ENCODE data around the gene UNC5A.

Gene UNC5A

DNA sequence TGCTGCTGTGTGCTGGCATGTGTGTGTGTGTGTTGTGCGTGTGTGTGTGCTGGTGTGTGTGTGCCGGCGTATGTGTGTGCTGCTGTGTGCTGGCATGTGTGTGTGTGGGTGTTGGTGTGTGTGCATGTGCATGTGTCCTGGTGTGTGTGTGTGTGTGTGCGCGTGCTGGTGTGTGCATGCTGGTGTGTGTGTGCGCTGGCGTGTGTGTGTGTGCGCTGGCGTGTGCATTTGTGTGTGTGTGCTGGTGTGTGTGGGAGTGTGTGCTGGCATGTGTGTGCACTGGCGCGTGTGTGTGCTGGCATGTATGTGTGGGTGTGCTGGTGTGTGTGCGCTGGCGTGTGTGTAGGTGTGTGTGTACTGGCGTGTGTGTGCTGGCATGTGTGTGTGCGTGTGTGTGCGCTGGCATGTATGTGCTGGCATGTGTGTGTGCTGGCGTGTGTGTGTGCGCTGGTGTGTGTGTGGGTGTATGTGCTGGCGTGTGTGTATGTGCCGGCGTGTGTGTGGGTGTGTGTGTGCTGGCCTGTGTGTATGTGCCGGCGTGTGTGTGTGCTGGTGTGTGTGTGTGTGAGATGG is 20.1 kb downstream of the UNC5A start:
- TF ChIP-seq LEF1 (IDR thresholded peaks at IDR 0.05; ENCODE audit: borderline replicate concordance) (no peak), CTBP1 (IDR thresholded peaks at IDR 0.05; ENCODE audit: borderline replicate concordance) (no peak), FOXK2 (IDR thresholded peaks at IDR 0.05) (no peak), ARNT (IDR thresholded peaks at IDR 0.05) (no peak), TARDBP (IDR thresholded peaks at IDR 0.05) (no peak)
- ChIA-PET CTCF (no interaction called here), POLR2A (no interaction called here)
- DNase-seq (ENCODE audit: extremely low spot score), result no peak

DNA sequence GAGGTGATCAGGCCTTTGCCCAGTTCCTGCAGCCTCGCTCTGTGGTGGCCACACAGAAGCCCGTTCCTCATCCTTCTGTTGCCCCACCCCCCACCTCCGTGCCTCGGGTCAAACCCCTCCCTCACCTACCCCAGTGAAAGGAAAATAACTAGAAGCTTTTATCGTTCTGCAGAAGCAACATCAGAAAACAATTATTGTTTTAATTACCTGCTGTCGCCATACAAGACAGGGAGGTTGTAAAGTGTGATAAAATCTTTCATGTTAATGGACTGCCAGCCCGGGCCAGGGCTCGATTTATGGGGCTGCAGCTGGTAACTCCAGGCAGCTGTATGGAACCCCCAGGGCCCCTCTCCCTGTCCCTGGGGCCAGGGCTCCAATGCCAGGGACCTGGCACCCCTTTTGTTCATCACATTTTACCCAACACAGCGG is 20.6 kb downstream of the UNC5A start:
- POLR2A ChIA-PET, result no interaction called here
- DNase-seq (ENCODE audit: extremely low spot score), result no peak
- no peak for TF ChIP-seq SP1 (IDR thresholded peaks at IDR 0.05)
- no peak for TF ChIP-seq BHLHE40 (IDR thresholded peaks at IDR 0.05; ENCODE audit: borderline replicate concordance)
- no peak for TF ChIP-seq NFRKB (IDR thresholded peaks at IDR 0.05)
- TF ChIP-seq FOXM1 (IDR thresholded peaks at IDR 0.05; ENCODE audit: borderline replicate concordance), result no peak
- TF ChIP-seq LEF1 (IDR thresholded peaks at IDR 0.05; ENCODE audit: borderline replicate concordance), result no peak
- TF ChIP-seq, protein P1, sequence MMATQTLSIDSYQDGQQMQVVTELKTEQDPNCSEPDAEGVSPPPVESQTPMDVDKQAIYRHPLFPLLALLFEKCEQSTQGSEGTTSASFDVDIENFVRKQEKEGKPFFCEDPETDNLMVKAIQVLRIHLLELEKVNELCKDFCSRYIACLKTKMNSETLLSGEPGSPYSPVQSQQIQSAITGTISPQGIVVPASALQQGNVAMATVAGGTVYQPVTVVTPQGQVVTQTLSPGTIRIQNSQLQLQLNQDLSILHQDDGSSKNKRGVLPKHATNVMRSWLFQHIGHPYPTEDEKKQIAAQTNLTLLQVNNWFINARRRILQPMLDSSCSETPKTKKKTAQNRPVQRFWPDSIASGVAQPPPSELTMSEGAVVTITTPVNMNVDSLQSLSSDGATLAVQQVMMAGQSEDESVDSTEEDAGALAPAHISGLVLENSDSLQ (IDR thresholded peaks at IDR 0.05), result no peak
- TF ChIP-seq ARNT (IDR thresholded peaks at IDR 0.05), result no peak
- no peak for TF ChIP-seq FOXK2 (IDR thresholded peaks at IDR 0.05)
- TF ChIP-seq FOXA1 (IDR thresholded peaks at IDR 0.05), result no peak
- no peak for TF ChIP-seq SUZ12 (IDR thresholded peaks at IDR 0.05)
- TF ChIP-seq CTBP1 (IDR thresholded peaks at IDR 0.05; ENCODE audit: borderline replicate concordance), result no peak
- TF ChIP-seq ELF4 (IDR thresholded peaks at IDR 0.05), result no peak
- no peak for TF ChIP-seq HDGF (IDR thresholded peaks at IDR 0.05; ENCODE audit: borderline replicate concordance)
- TF ChIP-seq TARDBP (IDR thresholded peaks at IDR 0.05), result no peak
- TF ChIP-seq L3MBTL2 (conservative IDR thresholded peaks at IDR 0.05), result no peak
- TF ChIP-seq ZNF384 (IDR thresholded peaks at IDR 0.05), result no peak
- CTCF ChIA-PET, result no interaction called here

DNA sequence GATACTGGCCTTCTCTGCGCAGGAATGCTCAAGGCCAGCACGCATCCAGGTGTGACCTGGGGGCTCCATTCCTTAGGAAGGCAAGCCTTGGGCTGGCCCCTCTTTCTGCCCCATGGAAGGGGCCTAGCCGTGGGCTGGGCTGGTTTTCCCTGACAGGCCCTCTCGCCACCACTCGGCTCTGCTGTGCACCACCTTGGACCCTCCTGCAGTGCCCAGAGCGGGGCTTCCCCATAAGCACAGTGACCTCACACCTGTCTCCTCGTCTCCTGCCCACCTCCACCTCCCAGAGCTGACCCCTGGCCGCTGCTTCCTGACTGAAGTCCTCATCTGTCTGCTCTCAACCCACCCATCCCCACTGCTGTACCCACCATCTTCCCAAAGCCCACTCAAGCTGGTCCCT is 21.1 kb downstream of the UNC5A start:
- CTCF ChIA-PET, result interaction anchor here (0.9 kb wide), 1 partner anchor 8 kb away, joined by 3 read pairs; no protein-coding TSS in a partner anchor
- no peak for TF ChIP-seq FOXK2 (IDR thresholded peaks at IDR 0.05)
- no peak for TF ChIP-seq FOXM1 (IDR thresholded peaks at IDR 0.05; ENCODE audit: borderline replicate concordance)
- TF ChIP-seq ELF4 (IDR thresholded peaks at IDR 0.05), result no peak
- no peak for TF ChIP-seq CTBP1 (IDR thresholded peaks at IDR 0.05; ENCODE audit: borderline replicate concordance)
- TF ChIP-seq NFRKB (IDR thresholded peaks at IDR 0.05), result no peak
- TF ChIP-seq, protein P1 (IDR thresholded peaks at IDR 0.05), result no peak
- no peak for TF ChIP-seq TARDBP (IDR thresholded peaks at IDR 0.05)
- no peak for TF ChIP-seq ZNF384 (IDR thresholded peaks at IDR 0.05)
- POLR2A ChIA-PET, result no interaction called here
- DNase-seq (ENCODE audit: extremely low spot score), result no peak

DNA sequence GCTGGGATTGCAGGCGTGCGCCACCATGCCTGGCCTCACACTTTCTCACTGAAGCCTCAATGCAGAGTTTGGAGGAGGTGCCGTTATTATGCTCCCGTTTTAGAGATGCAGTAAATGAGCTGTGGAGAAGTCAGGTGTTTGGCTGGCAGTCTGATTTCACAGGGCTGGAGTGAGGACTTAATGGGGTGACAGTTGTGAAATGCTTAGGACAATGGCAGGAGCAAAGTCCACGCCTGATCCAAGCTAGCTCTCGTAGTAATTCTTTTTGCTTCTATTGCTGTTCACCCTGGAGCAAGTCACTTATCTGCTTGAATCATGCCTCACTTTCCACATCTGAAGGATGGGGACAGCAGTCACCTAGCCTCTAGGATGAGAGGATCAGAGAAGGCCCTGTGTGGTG is 21.8 kb downstream of the UNC5A start:
- TF ChIP-seq FOXA1 (IDR thresholded peaks at IDR 0.05) (no peak), SP1 (IDR thresholded peaks at IDR 0.05) (no peak), ELF4 (IDR thresholded peaks at IDR 0.05) (no peak), LEF1 (IDR thresholded peaks at IDR 0.05; ENCODE audit: borderline replicate concordance) (no peak), BHLHE40 (IDR thresholded peaks at IDR 0.05; ENCODE audit: borderline replicate concordance) (no peak)
- POLR2A ChIA-PET, result no interaction called here
- CTCF ChIA-PET, result interaction anchor here (0.9 kb wide), 1 partner anchor 9 kb away, joined by 3 read pairs; no protein-coding TSS in a partner anchor

DNA sequence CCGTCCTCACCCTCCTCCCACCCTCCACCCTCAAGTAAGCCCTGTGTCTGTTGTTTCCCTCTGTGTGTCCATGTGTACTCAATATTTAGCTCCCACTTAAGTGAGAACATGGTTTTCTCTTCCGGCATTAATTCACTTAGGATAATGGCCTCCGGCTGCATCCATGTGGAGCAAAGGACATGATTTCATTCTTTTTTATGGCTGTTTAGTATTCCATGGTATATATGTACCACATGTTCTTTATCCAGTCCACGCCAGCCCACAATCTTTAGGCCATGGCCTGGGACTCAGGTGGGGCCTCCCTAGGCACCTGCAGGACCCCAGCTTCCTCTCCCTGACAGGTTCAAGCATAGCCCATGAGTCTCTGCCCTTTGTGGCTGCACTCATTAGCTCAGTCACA is 22.9 kb downstream of the UNC5A start:
- TF ChIP-seq TARDBP (IDR thresholded peaks at IDR 0.05) (no peak), SP1 (IDR thresholded peaks at IDR 0.05) (no peak), FOXA1 (IDR thresholded peaks at IDR 0.05) (no peak), FOXK2 (IDR thresholded peaks at IDR 0.05) (no peak), NFRKB (IDR thresholded peaks at IDR 0.05) (no peak), ARNT (IDR thresholded peaks at IDR 0.05) (no peak), BHLHE40 (IDR thresholded peaks at IDR 0.05; ENCODE audit: borderline replicate concordance) (no peak), HDGF (IDR thresholded peaks at IDR 0.05; ENCODE audit: borderline replicate concordance) (no peak), LEF1 (IDR thresholded peaks at IDR 0.05; ENCODE audit: borderline replicate concordance) (no peak), L3MBTL2 (conservative IDR thresholded peaks at IDR 0.05) (no peak), ZNF384 (IDR thresholded peaks at IDR 0.05) (no peak), ELF4 (IDR thresholded peaks at IDR 0.05) (no peak), SUZ12 (IDR thresholded peaks at IDR 0.05) (no peak), FOXM1 (IDR thresholded peaks at IDR 0.05; ENCODE audit: borderline replicate concordance) (no peak), CTBP1 (IDR thresholded peaks at IDR 0.05; ENCODE audit: borderline replicate concordance) (no peak)
- TF ChIP-seq, protein P1 (IDR thresholded peaks at IDR 0.05), result no peak
- CTCF ChIA-PET, result no interaction called here
- DNase-seq (ENCODE audit: extremely low spot score), result no peak

More for the DNA sequence above, 21.8 kb downstream of the UNC5A start:
- DNase-seq (ENCODE audit: extremely low spot score), result no peak

DNA sequence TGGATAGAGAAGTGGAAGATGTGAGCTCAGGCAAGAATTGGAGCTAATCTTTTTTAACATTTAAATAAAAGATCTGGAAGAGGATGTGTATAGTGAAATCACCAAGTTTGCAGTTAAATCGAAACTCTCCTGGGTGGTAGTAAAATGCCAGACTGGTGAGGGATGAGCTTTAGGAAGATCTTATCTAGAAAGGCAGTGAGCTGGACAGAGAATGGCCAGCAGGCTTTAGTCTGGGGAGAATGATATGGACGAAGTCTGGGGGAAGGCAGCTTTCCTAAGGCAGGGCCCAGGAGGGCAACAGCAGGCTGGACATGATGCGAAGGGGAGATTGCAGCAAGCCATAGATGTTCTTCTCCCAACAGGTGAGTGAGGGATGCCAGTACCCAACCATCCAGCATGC is 25.6 kb downstream of the UNC5A start:
- no peak for DNase-seq (ENCODE audit: extremely low spot score)

More for the DNA sequence above, 22.9 kb downstream of the UNC5A start:
- POLR2A ChIA-PET, result no interaction called here

More for the DNA sequence above, 25.6 kb downstream of the UNC5A start:
- no peak for TF ChIP-seq TARDBP (IDR thresholded peaks at IDR 0.05)
- no peak for TF ChIP-seq CTBP1 (IDR thresholded peaks at IDR 0.05; ENCODE audit: borderline replicate concordance)
- TF ChIP-seq FOXK2 (IDR thresholded peaks at IDR 0.05), result no peak
- no peak for TF ChIP-seq FOXA1 (IDR thresholded peaks at IDR 0.05)
- no peak for TF ChIP-seq L3MBTL2 (conservative IDR thresholded peaks at IDR 0.05)
- no peak for TF ChIP-seq FOXM1 (IDR thresholded peaks at IDR 0.05; ENCODE audit: borderline replicate concordance)
- no peak for TF ChIP-seq ZNF384 (IDR thresholded peaks at IDR 0.05)
- TF ChIP-seq ARNT (IDR thresholded peaks at IDR 0.05), result no peak
- TF ChIP-seq NFRKB (IDR thresholded peaks at IDR 0.05), result no peak
- TF ChIP-seq HDGF (IDR thresholded peaks at IDR 0.05; ENCODE audit: borderline replicate concordance), result no peak
- TF ChIP-seq SUZ12 (IDR thresholded peaks at IDR 0.05), result no peak
- TF ChIP-seq, protein P1 (IDR thresholded peaks at IDR 0.05), result no peak
- no peak for TF ChIP-seq ELF4 (IDR thresholded peaks at IDR 0.05)
- ChIA-PET POLR2A (no interaction called here), CTCF (no interaction called here)

Measured in HEK293T (cell line).